Measurements from ENCODE around the gene USP7.
"Not testable (repeated sequence)": the region's sequence is repeated elsewhere in the genome, so short reads cannot be mapped to it uniquely, and the experiment has no call there.

Gene USP7

GRCh38 chr16:8963821-8964441 is at the start of gene USP7:
Gene USP7, minus strand, starts transcription at chr16:8963906. Its CDS starts 621 bp downstream, at chr16:8963285.
- peak; percentile 13 to 73 for DNase-seq

GRCh38 chr16:9013508-9013864 is 49.8 kb upstream of the USP7 start:
- DNase-seq: no peak

GRCh38 chr16:9012848-9013507 is 49.3 kb upstream of the USP7 start:
- no peak for DNase-seq

- no peak for DNase-seq
These were observed 48.6 kb upstream of the USP7 start for GRCh38 chr16:9012330-9012729.

- peak in 1 of 2 experiments; percentile 27 for DNase-seq
These were observed 45.0 kb upstream of the USP7 start for GRCh38 chr16:9008601-9009260.

GRCh38 chr16:9007177-9007794 is 43.6 kb upstream of the USP7 start:
- DNase-seq: no peak

- no peak for DNase-seq
These were observed 40.5 kb upstream of the USP7 start for GRCh38 chr16:9004183-9004582.

- DNase-seq: no peak
These were observed 40.1 kb upstream of the USP7 start for GRCh38 chr16:9003763-9004162.

GRCh38 chr16:9003322-9003721 is 39.6 kb upstream of the USP7 start:
- DNase-seq: no peak

- DNase-seq: no peak
These were observed 38.3 kb upstream of the USP7 start for GRCh38 chr16:9002042-9002441.

GRCh38 chr16:9000664-9001063 is 37.0 kb upstream of the USP7 start:
- no peak for DNase-seq

GRCh38 chr16:8999800-9000199 is 36.1 kb upstream of the USP7 start:
- DNase-seq: no peak

- no peak for DNase-seq
These were observed 34.4 kb upstream of the USP7 start for GRCh38 chr16:8998108-8998507.

GRCh38 chr16:8996891-8997290 is 33.2 kb upstream of the USP7 start:
- DNase-seq: no peak

GRCh38 chr16:8990445-8990844 is 26.7 kb upstream of the USP7 start:
- no peak for DNase-seq

- no peak for DNase-seq
These were observed 25.6 kb upstream of the USP7 start for GRCh38 chr16:8989099-8989878.

- DNase-seq: no peak
These were observed 23.1 kb upstream of the USP7 start for GRCh38 chr16:8986818-8987191.

- DNase-seq: no peak
These were observed 22.4 kb upstream of the USP7 start for GRCh38 chr16:8986111-8986510.

- DNase-seq: no peak
These were observed 19.1 kb upstream of the USP7 start for GRCh38 chr16:8982816-8983215.

GRCh38 chr16:8981901-8982300 is 18.2 kb upstream of the USP7 start:
- not testable (repeated sequence) for DNase-seq

GRCh38 chr16:8976189-8976588 is 12.5 kb upstream of the USP7 start:
- DNase-seq: not testable (repeated sequence)

GRCh38 chr16:8975039-8975438 is 11.3 kb upstream of the USP7 start:
- DNase-seq: no peak

All from SW 1271 (cell line).